CD1c-positive myeloid dendritic cell (primary cell): Measurements from ENCODE around the gene ZFP91.
"Not testable (repeated sequence)": the region's sequence is repeated elsewhere in the genome, so short reads cannot be mapped to it uniquely, and the experiment has no call there.

Experiments
- DNase-seq: peaks from one replicate; pipeline ENCODE4 v3.0.0-alpha.2; 2016; ENCODE audit errors: extremely low spot score

ZFP91 gene, protein sequence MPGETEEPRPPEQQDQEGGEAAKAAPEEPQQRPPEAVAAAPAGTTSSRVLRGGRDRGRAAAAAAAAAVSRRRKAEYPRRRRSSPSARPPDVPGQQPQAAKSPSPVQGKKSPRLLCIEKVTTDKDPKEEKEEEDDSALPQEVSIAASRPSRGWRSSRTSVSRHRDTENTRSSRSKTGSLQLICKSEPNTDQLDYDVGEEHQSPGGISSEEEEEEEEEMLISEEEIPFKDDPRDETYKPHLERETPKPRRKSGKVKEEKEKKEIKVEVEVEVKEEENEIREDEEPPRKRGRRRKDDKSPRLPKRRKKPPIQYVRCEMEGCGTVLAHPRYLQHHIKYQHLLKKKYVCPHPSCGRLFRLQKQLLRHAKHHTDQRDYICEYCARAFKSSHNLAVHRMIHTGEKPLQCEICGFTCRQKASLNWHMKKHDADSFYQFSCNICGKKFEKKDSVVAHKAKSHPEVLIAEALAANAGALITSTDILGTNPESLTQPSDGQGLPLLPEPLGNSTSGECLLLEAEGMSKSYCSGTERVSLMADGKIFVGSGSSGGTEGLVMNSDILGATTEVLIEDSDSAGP

GRCh38 chr11:58578635-58579191 is at the start of gene ZFP91:
ZFP91 (plus strand) TSS chr11:58579063; CDS start chr11:58579282, 219 bp downstream.
- peak; percentile 99 for DNase-seq

- DNase-seq = no peak
Measured at GRCh38 chr11:58530236-58530635, 48.6 kb upstream of the ZFP91 start.

- no peak for DNase-seq
Measured at GRCh38 chr11:58531865-58532341, 47.0 kb upstream of the ZFP91 start.

- no peak for DNase-seq
Measured at GRCh38 chr11:58546841-58547240, 32.0 kb upstream of the ZFP91 start.

- no peak for DNase-seq
Measured at GRCh38 chr11:58549644-58550043, 29.2 kb upstream of the ZFP91 start.

GRCh38 chr11:58560842-58561241 is 18.0 kb upstream of the ZFP91 start:
- DNase-seq = no peak

DNA sequence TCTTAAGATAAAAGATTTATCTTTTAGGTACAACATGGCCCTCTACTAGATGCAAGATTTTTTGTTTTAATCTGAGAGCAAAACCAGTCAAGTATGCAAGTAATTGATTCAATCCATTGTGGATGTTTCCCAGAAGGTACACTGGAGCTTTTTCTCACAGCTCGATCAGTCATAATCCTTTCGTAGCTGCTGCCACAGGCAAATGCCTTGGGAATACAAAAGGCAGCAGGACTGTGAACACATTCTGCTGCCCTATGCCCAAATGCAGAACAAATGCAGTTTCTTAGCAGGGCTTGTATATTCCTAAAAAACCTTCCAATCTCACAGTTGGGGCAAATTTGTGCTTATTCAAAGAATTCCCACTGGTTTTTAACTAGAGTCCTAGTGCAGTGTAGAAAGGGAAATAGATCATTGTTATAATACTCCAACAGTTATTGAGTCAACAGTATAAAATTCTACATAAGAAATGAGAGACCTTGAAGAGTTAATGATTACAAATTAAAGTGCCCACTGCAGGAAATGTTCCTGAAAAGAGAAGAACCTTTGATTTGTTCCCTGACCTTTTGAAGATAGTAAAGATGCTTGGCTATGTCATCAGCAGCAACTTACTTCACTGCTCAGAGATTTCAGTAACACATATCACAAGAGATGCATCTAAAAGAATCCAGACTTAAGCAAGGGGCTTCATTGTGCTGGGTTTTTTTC is 17.3 kb upstream of the ZFP91 start:
- no peak for DNase-seq

DNA sequence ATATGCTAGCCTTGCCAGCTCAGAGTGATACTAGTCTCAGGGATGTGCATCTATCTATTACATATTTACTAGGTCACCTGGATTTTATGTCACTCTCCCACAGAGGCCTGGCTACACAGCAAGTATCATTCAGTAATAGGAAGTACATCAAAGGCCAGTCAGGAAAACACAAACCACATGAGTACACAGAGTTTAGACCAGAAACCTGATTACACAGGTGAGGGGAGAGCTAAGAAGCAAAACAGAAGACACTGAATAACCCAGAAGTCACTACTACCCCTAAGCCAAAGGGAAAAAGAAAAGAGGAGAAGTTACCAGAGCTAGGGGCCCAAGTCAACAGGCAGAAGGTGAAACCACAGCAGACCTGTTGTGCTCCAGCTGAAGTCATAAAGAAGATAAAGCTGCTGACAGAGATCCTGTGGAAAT is 16.5 kb upstream of the ZFP91 start:
- DNase-seq = no peak

GRCh38 chr11:58564231-58564630 is 14.6 kb upstream of the ZFP91 start:
- no peak for DNase-seq

GRCh38 chr11:58567889-58568512 is 10.9 kb upstream of the ZFP91 start:
- peak; percentile 86 for DNase-seq

GRCh38 chr11:58572906-58573305 is 6.0 kb upstream of the ZFP91 start:
- not testable (repeated sequence) for DNase-seq

GRCh38 chr11:58573451-58574104 is 5.3 kb upstream of the ZFP91 start:
- DNase-seq = peak; percentile 96

DNA sequence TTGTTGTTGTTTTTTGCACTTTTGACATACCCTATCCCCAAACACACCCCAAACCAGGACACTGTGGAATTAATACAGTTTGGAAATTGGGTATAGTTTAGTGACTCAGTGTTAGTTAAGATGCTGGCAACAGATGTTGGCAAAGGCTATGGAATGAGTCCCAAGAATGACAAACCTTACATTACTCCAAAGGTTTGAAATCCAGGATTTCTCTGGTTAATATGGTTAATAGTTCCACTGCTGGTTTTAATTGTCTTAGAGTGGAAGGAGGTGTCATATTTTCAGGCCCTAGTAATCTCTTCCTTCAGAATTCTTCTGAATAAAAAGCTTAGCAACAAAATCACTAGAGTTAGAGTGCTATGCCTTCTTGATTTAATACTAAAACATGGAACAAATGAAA is 4.0 kb upstream of the ZFP91 start:
- peak; percentile 8 for DNase-seq

GRCh38 chr11:58575377-58576020 is 3.4 kb upstream of the ZFP91 start, which contains the start of gene LPXN:
LPXN (minus strand) TSS chr11:58575856; CDS start chr11:58575772, 84 bp downstream.
- DNase-seq = peak; percentile 90

GRCh38 chr11:58576887-58577471 is 1.9 kb upstream of the ZFP91 start:
- peak; percentile 30 for DNase-seq

DNA sequence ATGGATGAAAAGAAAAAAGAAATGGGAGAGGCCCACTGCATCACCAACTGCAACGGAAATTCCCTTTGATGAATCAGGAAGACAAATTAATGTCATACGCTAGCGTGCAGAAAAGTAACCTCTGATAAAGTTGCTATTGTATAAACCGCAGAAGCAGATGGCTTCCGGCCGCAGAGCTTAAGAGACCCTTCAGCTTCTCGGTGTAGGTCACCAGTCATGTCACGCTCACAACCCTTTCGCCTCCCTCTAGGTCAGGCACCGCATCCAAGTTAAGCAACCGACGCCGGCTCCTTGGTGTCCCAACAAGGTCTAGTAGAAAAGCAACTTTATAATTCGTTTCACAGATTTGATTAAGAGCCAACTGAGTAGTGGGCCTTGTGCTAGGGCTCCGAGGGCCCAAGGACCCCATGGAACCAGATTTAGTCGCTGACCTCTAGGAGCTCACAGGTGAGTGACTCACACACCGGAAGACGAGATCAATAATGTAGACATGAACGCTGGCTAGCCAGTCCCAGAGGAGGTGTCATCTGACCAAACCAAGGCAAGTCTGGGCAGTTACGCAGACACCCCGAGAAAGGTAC is 1.2 kb upstream of the ZFP91 start:
- peak; percentile 89 for DNase-seq

GRCh38 chr11:58578136-58578634 is 678 bp upstream of the ZFP91 start:
- peak; percentile 98 for DNase-seq

GRCh38 chr11:58579192-58580129 is 598 bp downstream of the ZFP91 start:
- peak; percentile 94 for DNase-seq
